Spleen (tissue), 11 donors: ENCODE results near the gene SNRNP25. TPM values are rescaled to one million over a fixed set of nuclear protein-coding genes. Genes with fewer than 3 reads are reported as not detected.

Experiments used
- DNase-seq: peaks from one replicate; pipeline ENCODE4 v3.0.0-alpha.2; 2020
- H3K27ac ChIP-seq, 8 donors: fragments of 200-600 bp; sonication (generic) in 7 of 8; 1 replicate in 4 of 8; 2 replicates in 4 of 8; pipeline versions ENCODE4 v1.5.0 to v1.8.0; 2016 to 2021; ENCODE audit warnings: inconsistent platforms in 4 of 8, mild to moderate bottlenecking in 4 of 8, moderate library complexity in 1 of 8
- H3K27me3 ChIP-seq, 7 donors: fragments of 200-600 bp; sonication (generic) in 6 of 7; replicated peaks in 1 of 7; 1 replicate in 4 of 7; 2 replicates in 3 of 7; pipeline versions ENCODE4 v1.5.0 to v1.8.0; 2016 to 2021; ENCODE audit warnings: inconsistent platforms in 3 of 7, mild to moderate bottlenecking in 1 of 7
- H3K36me3 ChIP-seq, 6 donors: fragments of 200-600 bp; sonication (generic) in 5 of 6; 1 replicate in 4 of 6; 2 replicates in 2 of 6; pipeline versions ENCODE4 v1.5.0 to v1.8.0; 2016 to 2021; ENCODE audit warnings: inconsistent platforms in 2 of 6
- H3K4me1 ChIP-seq, 6 donors: fragments of 200-600 bp; sonication (generic) in 5 of 6; 1 replicate in 3 of 6; 2 replicates in 3 of 6; pipeline versions ENCODE4 v1.5.0 to v1.8.0; 2016 to 2021; ENCODE audit warnings: inconsistent platforms in 3 of 6
- H3K4me3 ChIP-seq, 8 donors: fragments of 200-600 bp; sonication (generic) in 7 of 8; 1 replicate in 4 of 8; 2 replicates in 4 of 8; pipeline versions ENCODE4 v1.5.0 to v1.8.0; 2016 to 2021; ENCODE audit warnings: inconsistent platforms in 4 of 8, mild to moderate bottlenecking in 4 of 8, moderate library complexity in 2 of 8
- H3K9me3 ChIP-seq, 8 donors: fragments of 200-600 bp; sonication (generic) in 7 of 8; 1 replicate in 4 of 8; 2 replicates in 4 of 8; pipeline versions ENCODE4 v1.5.0 to v1.8.0; 2016 to 2021; ENCODE audit warnings: inconsistent platforms in 4 of 8
- CTCF ChIP-seq, 11 experiments: fragments of 200-600 bp in 7 of 11; fragments of 450-650 bp in 4 of 11; sonication (generic) in 4 of 11; IDR thresholded peaks in 8 of 11; conservative IDR thresholded peaks in 3 of 11; 1 replicate in 7 of 11; 2 replicates in 4 of 11; pipeline versions ENCODE4 v1.4.0 to v1.8.0; 2016 to 2021; ENCODE audit warnings: antibody characterized with exemption in 11 of 11, inconsistent platforms in 4 of 11, mild to moderate bottlenecking in 1 of 11
- POLR2A ChIP-seq, 3 donors: fragments of 450-650 bp; IDR thresholded peaks; one replicate each; pipeline ENCODE4 v1.5.1; 2017; ENCODE audit warnings: antibody characterized with exemption in 3 of 3, mild to moderate bottlenecking in 1 of 3
- POLR2AphosphoS5 ChIP-seq, 3 donors: sonication (generic); formaldehyde crosslinking; IDR thresholded peaks; one replicate each; pipeline ENCODE4 v1.5.1; 2017; ENCODE audit warnings: antibody characterized with exemption in 3 of 3
- WGBS, 5 donors: extraction: QIAGEN DNeasy Blood & Tissue Kit in 3 of 5; methylation state at CpG; one replicate each; pipeline versions ENCODE4 v1.1.5 to v1.1.7; 2013 to 2018; 5-methylcytosine and 5-hydroxymethylcytosine counted together
- intact Hi-C: fragments of 100-400 bp; cut with DNase I; formaldehyde crosslinking; loops from one replicate; pipeline ENCODE4 v1.15.0; 2023; ENCODE audit warnings: low total_unique reads
- polyA plus RNA-seq, 3 donors: library from polyadenylated mRNA; stranded (reverse); fragments of 200-250 nt; gene quantifications; one replicate each; pipeline ENCODE4 v1.2.1, GENCODE V29; 2013
- total RNA-seq, 7 donors: library from RNA; depleted of rRNA in 3 of 7; stranded (reverse); fragments of >200 nt in 3 of 7; fragmentation: NEBNext Ultra II Directional in 4 of 7; extraction: Animal tissue kit (Norgen Biotek cat#: 25700) in 4 of 7; gene quantifications; one replicate each; pipeline versions ENCODE4 v1.1.0 to v1.2.1, GENCODE V29; 2016 to 2021
- donor health status: healthy with polysubstance abuse.
- donor health status: DM: no; HTN: no; CAD: no; lungs with moderate emphysema.
- donor health status: DM: no; HTN: no; CAD: no.
- donor health status: Bipolar disorder and iron deficiency.
- donor health status: healthy.
- donor health status: DM: no; HTN: no; CAD: no.
- donor health status: DM: yes; HTN: yes; CAD: no.

The SNRNP25 gene
- total and polyA plus RNA-seq, 10 donors: 13.6 to 48.1 (median 21.3) TPM

- intact Hi-C loops: no loop called here
- Histone ChIP-seq H3K4me1 (peaks cover 3 to 86% (median 40%) of the 10 kb centered on the region in 6 donors), H3K9me3 (no peaks in the 10 kb centered on the region), H3K27me3 (peaks cover 0 to 40% (median 10%) of the 10 kb centered on the region in 7 donors), H3K27ac (peak overlapping the region in 6 of 8 donors; percentile 36 to 94 (median 77)), H3K36me3 (no peaks in the 10 kb centered on the region), H3K4me3 (peak overlapping the region in 6 of 8 donors; percentile 36 to 70 (median 47))
- 70 to 82% (median 76%) methylated on average over 1 to 5 of the region's 5 CpGs for WGBS, 5 donors
- no peak for TF ChIP-seq CTCF (IDR thresholded peaks at IDR 0.05 in 8 of 11, conservative IDR thresholded peaks at IDR 0.05 in 3 of 11)
- TF ChIP-seq POLR2A (IDR thresholded peaks at IDR 0.05): no peak
- TF ChIP-seq POLR2AphosphoS5 (IDR thresholded peaks at IDR 0.05): no peak
- DNase-seq: no peak
These were observed 17.5 kb downstream of the SNRNP25 start for GRCh38 chr16:71210-71539.

- intact Hi-C loops: no loop called here
- peak overlapping the region; percentile 19 to 94 (median 76) for H3K27ac ChIP-seq
- peak overlapping the region; percentile 22 to 70 (median 44) for H3K4me3 ChIP-seq
- WGBS, 5 donors: 16 to 30% (median 25%) methylated on average over 28 to 57 of the region's 57 CpGs
- no peaks in the 10 kb centered on the region for H3K36me3 ChIP-seq
- DNase-seq: no peak
- no peaks in the 10 kb centered on the region for H3K9me3 ChIP-seq
- peaks cover 8 to 86% (median 44%) of the 10 kb centered on the region in 6 donors for H3K4me1 ChIP-seq
- TF ChIP-seq POLR2AphosphoS5 (IDR thresholded peaks at IDR 0.05) (peak; percentile 36 to 61 (median 57)), POLR2A (IDR thresholded peaks at IDR 0.05) (no peak)
- peaks cover 0 to 40% (median 10%) of the 10 kb centered on the region in 7 donors for H3K27me3 ChIP-seq
These were observed 18.1 kb downstream of the SNRNP25 start for GRCh38 chr16:71540-72401.

- intact Hi-C loops: no loop called here
- peaks cover 0 to 40% (median 10%) of the 10 kb centered on the region in 7 donors for H3K27me3 ChIP-seq
- WGBS, 5 donors: 18 to 49% (median 25%) methylated on average over 21 to 62 of the region's 62 CpGs
These were observed 19.2 kb downstream of the SNRNP25 start, which contains the start of gene RHBDF1 for GRCh38 chr16:72561-73548. RHBDF1 (minus strand) TSS chr16:72631; CDS start chr16:65015, 7,616 bp downstream.

GRCh38 chr16:74051-74746, 20.6 kb downstream of the SNRNP25 start:
- no peak overlapping the region for H3K4me3 ChIP-seq
- DNase-seq: no peak
- intact Hi-C loops: no loop called here
- H3K4me1 ChIP-seq: peaks cover 23 to 85% (median 59%) of the 10 kb centered on the region in 6 donors
- H3K27ac ChIP-seq: peak overlapping the region in 3 of 8 donors; percentile 13 to 94 (median 30)
- TF ChIP-seq POLR2AphosphoS5 (IDR thresholded peaks at IDR 0.05) (no peak), POLR2A (IDR thresholded peaks at IDR 0.05) (no peak), CTCF (IDR thresholded peaks at IDR 0.05 in 8 of 11, conservative IDR thresholded peaks at IDR 0.05 in 3 of 11) (no peak)
- WGBS, 5 donors: 72 to 90% (median 79%) methylated on average over 10 to 12 of the region's 12 CpGs
- H3K36me3 ChIP-seq: peaks cover 0 to under 1% (median 0%) of the 10 kb centered on the region in 6 donors
- no peaks in the 10 kb centered on the region for H3K9me3 ChIP-seq
- H3K27me3 ChIP-seq: peaks cover 0 to 40% (median 10%) of the 10 kb centered on the region in 7 donors

More at GRCh38 chr16:72561-73548, 19.2 kb downstream of the SNRNP25 start, which contains the start of gene RHBDF1:
- Histone ChIP-seq H3K4me3 (peak within 1 kb of the TSS; percentile 22 to 70 (median 44)), H3K36me3 (no peaks in the 10 kb centered on the region), H3K9me3 (no peaks in the 10 kb centered on the region), H3K27ac (peak within 1 kb of the TSS; percentile 19 to 94 (median 76)), H3K4me1 (peaks cover 18 to 87% (median 53%) of the 10 kb centered on the region in 6 donors)
- no peak for DNase-seq
- TF ChIP-seq POLR2AphosphoS5 (IDR thresholded peaks at IDR 0.05): peak in 1 of 3 donors; percentile 44
- TF ChIP-seq POLR2A (IDR thresholded peaks at IDR 0.05): no peak
